Measurements from ENCODE around the gene RIMS3. TPM values are rescaled to one million over a fixed set of nuclear protein-coding genes. Genes with fewer than 3 reads are reported as not detected.
A peak's percentile ranks its signal among the peaks of the same experiment; 100 is the strongest.

The RIMS3 gene
- polyA plus RNA-seq, 1 donor from 2014 or later, result 31.6 TPM

DNA sequence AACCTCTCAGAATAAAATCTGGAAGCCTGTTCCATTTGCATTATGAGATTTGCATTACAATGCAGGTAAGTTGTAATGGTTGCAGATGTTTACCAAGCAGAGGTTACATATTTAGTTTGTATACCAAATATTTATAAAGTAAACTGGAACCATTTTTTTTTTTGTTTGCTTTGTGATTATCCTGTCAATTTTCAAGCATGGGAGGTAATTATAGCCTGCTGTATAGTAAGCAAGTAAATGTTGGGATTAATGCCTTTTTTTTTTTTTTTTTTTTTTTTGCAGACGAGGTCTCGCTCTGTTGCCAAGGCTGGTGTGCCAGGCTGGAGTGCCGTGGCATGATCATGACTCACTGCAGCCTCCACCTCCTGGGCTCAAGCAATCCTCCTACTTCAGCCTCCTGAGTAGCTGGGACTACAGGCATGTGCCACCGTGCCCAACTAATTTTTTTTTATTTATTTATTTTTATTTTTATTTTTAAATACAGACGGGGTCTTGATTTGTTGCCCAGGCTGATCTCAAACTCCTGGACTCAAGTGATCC, 47.0 kb upstream of the RIMS3 start:
- no peaks in the 10 kb centered on the region for H4K20me1 ChIP-seq (ENCODE audit: insufficient read depth)
- H3K9me2 ChIP-seq (ENCODE audit: insufficient read depth, low read length), result no peaks in the 10 kb centered on the region
- H3F3A ChIP-seq (ENCODE audit: insufficient read depth, low read length, poor library complexity, severe bottlenecking), result no peaks in the 10 kb centered on the region
- TF ChIP-seq EP300 (conservative IDR thresholded peaks at IDR 0.05; ENCODE audit: poor library complexity, severe bottlenecking), result no peak
- TF ChIP-seq SMC3 (conservative IDR thresholded peaks at IDR 0.05; ENCODE audit: poor library complexity), result no peak
- no peak for TF ChIP-seq POLR2AphosphoS5 (IDR thresholded peaks at IDR 0.05)
- TF ChIP-seq, protein P1, sequence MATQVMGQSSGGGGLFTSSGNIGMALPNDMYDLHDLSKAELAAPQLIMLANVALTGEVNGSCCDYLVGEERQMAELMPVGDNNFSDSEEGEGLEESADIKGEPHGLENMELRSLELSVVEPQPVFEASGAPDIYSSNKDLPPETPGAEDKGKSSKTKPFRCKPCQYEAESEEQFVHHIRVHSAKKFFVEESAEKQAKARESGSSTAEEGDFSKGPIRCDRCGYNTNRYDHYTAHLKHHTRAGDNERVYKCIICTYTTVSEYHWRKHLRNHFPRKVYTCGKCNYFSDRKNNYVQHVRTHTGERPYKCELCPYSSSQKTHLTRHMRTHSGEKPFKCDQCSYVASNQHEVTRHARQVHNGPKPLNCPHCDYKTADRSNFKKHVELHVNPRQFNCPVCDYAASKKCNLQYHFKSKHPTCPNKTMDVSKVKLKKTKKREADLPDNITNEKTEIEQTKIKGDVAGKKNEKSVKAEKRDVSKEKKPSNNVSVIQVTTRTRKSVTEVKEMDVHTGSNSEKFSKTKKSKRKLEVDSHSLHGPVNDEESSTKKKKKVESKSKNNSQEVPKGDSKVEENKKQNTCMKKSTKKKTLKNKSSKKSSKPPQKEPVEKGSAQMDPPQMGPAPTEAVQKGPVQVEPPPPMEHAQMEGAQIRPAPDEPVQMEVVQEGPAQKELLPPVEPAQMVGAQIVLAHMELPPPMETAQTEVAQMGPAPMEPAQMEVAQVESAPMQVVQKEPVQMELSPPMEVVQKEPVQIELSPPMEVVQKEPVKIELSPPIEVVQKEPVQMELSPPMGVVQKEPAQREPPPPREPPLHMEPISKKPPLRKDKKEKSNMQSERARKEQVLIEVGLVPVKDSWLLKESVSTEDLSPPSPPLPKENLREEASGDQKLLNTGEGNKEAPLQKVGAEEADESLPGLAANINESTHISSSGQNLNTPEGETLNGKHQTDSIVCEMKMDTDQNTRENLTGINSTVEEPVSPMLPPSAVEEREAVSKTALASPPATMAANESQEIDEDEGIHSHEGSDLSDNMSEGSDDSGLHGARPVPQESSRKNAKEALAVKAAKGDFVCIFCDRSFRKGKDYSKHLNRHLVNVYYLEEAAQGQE (IDR thresholded peaks at IDR 0.05; ENCODE audit: borderline replicate concordance), result no peak
- no peak for TF ChIP-seq EZH2 (IDR thresholded peaks at IDR 0.05; ENCODE audit: borderline replicate concordance, insufficient read depth, low read length, poor library complexity, severe bottlenecking)
- TF ChIP-seq MXI1 (conservative IDR thresholded peaks at IDR 0.05; ENCODE audit: poor library complexity, severe bottlenecking), result no peak
- TF ChIP-seq, protein P2, sequence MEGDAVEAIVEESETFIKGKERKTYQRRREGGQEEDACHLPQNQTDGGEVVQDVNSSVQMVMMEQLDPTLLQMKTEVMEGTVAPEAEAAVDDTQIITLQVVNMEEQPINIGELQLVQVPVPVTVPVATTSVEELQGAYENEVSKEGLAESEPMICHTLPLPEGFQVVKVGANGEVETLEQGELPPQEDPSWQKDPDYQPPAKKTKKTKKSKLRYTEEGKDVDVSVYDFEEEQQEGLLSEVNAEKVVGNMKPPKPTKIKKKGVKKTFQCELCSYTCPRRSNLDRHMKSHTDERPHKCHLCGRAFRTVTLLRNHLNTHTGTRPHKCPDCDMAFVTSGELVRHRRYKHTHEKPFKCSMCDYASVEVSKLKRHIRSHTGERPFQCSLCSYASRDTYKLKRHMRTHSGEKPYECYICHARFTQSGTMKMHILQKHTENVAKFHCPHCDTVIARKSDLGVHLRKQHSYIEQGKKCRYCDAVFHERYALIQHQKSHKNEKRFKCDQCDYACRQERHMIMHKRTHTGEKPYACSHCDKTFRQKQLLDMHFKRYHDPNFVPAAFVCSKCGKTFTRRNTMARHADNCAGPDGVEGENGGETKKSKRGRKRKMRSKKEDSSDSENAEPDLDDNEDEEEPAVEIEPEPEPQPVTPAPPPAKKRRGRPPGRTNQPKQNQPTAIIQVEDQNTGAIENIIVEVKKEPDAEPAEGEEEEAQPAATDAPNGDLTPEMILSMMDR (IDR thresholded peaks at IDR 0.05; ENCODE audit: poor library complexity, severe bottlenecking), result no peak
- TF ChIP-seq TAF1 (IDR thresholded peaks at IDR 0.05; ENCODE audit: low read depth), result no peak
- TF ChIP-seq RAD21 (conservative IDR thresholded peaks at IDR 0.05), result no peak
- H3K4me3 ChIP-seq (ENCODE audit: low read length), result peak overlapping the region; percentile 68
- H3K27ac ChIP-seq (ENCODE audit: low read length), result no peak overlapping the region
- H2AFZ ChIP-seq (ENCODE audit: low read depth, low read length), result no peak overlapping the region
- no peaks in the 10 kb centered on the region for H3K27me3 ChIP-seq (ENCODE audit: insufficient read depth, low read depth, low read length)
- peak overlapping the region; percentile 95 for H3K4me2 ChIP-seq (ENCODE audit: low read length)
- H3K79me2 ChIP-seq (replicated peaks; ENCODE audit: insufficient read depth, low read length), result peaks cover 73% of the 10 kb centered on the region
- no peaks in the 10 kb centered on the region for H3K36me3 ChIP-seq (ENCODE audit: insufficient read depth, low read length)
- H3K9me3 ChIP-seq (ENCODE audit: low read length), result no peaks in the 10 kb centered on the region
- H3K9ac ChIP-seq (ENCODE audit: low read length), result no peak overlapping the region

DNA sequence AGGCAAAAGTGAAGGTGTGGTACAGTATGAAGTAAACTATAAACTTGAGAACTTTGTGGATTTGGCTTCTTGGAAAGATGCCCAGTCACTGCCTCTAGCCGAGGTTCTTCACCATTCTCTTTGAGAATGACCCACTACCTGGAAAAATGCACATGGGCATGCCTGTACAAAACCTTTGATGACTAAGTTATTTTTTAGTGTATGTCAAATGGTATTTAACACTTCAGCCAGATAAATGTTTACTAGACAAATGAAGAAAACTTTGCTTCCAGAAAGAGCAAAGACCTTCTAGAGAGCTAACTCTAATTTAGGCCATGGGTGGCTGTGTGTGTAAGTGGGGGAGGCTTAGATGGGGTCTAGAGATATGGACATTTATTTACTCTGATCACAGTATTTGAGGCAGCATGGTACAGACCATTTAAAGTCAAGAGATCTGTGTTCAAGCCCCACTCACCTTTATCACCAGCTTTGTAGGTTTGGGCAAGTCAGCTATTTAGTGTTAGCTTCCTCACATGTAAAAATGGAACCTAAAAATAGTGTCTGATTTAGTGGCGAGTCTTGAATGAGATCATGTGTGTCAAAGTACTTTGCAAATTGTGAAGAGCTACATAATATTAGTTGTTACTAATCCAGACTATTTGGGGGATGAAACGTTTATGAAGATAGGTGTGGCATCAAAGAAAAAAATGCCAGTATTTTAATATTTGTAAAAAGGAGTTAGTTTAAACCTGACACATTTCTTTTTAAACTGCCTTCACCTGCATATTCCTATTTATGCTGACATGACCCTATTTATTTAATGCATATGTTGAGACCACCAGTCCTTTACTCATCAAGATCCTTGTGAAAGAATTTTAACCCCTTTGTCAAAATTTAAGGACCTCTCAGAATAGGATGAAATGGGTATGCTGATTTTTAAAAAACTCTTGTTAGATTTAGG, 46.3 kb upstream of the RIMS3 start:
- Histone ChIP-seq H3K9me3 (ENCODE audit: low read length) (no peaks in the 10 kb centered on the region), H3K79me2 (replicated peaks; ENCODE audit: insufficient read depth, low read length) (peaks cover 72% of the 10 kb centered on the region), H3F3A (ENCODE audit: insufficient read depth, low read length, poor library complexity, severe bottlenecking) (no peaks in the 10 kb centered on the region), H3K4me3 (ENCODE audit: low read length) (peak overlapping the region; percentile 68), H3K4me2 (ENCODE audit: low read length) (peak overlapping the region; percentile 95), H4K20me1 (ENCODE audit: insufficient read depth) (no peaks in the 10 kb centered on the region), H3K36me3 (ENCODE audit: insufficient read depth, low read length) (no peaks in the 10 kb centered on the region), H3K9me2 (ENCODE audit: insufficient read depth, low read length) (no peaks in the 10 kb centered on the region), H3K27ac (ENCODE audit: low read length) (no peak overlapping the region), H3K9ac (ENCODE audit: low read length) (no peak overlapping the region), H2AFZ (ENCODE audit: low read depth, low read length) (no peak overlapping the region), H3K27me3 (ENCODE audit: insufficient read depth, low read depth, low read length) (no peaks in the 10 kb centered on the region)
- no peak for TF ChIP-seq MXI1 (conservative IDR thresholded peaks at IDR 0.05; ENCODE audit: poor library complexity, severe bottlenecking)
- TF ChIP-seq, protein P1 (IDR thresholded peaks at IDR 0.05; ENCODE audit: borderline replicate concordance), result no peak
- no peak for TF ChIP-seq SMC3 (conservative IDR thresholded peaks at IDR 0.05; ENCODE audit: poor library complexity)
- TF ChIP-seq, protein P2 (IDR thresholded peaks at IDR 0.05; ENCODE audit: poor library complexity, severe bottlenecking), result no peak
- TF ChIP-seq EP300 (conservative IDR thresholded peaks at IDR 0.05; ENCODE audit: poor library complexity, severe bottlenecking), result no peak
- no peak for TF ChIP-seq RAD21 (conservative IDR thresholded peaks at IDR 0.05)
- no peak for TF ChIP-seq TAF1 (IDR thresholded peaks at IDR 0.05; ENCODE audit: low read depth)
- TF ChIP-seq EZH2 (IDR thresholded peaks at IDR 0.05; ENCODE audit: borderline replicate concordance, insufficient read depth, low read length, poor library complexity, severe bottlenecking), result no peak
- TF ChIP-seq POLR2AphosphoS5 (IDR thresholded peaks at IDR 0.05), result no peak

All from neural cell (in vitro differentiated cells).